HepG2 (cell line): ENCODE measurements around the gene RAET1L.

Experiments used
- BHLHE40 ChIP-seq: IDR thresholded peaks from 2 replicates; pipeline ENCODE4 v1.6.1; 2011; ENCODE audit warnings: low read length, improper control_type of control experiment
- CTCF ChIP-seq: sonication (generic); formaldehyde crosslinking; IDR thresholded peaks from 2 replicates; pipeline ENCODE4 v1.5.0; 2020; ENCODE audit warnings: mild to moderate bottlenecking, missing genetic modification reagents, moderate library complexity
- EP300 ChIP-seq, 3 experiments: sonication (generic) in 1 of 3; formaldehyde crosslinking in 1 of 3; IDR thresholded peaks; 2 replicates each; pipeline versions ENCODE4 v1.5.1 to v1.6.1; 2011 to 2020; ENCODE audit warnings: low read depth in 2 of 3, low read length in 2 of 3, borderline replicate concordance in 1 of 3, improper control_type of control experiment in 1 of 3, mild to moderate bottlenecking in 1 of 3, missing genetic modification reagents in 1 of 3, moderate library complexity in 1 of 3
- HMG20A ChIP-seq: IDR thresholded peaks from 2 replicates; pipeline ENCODE4 v1.6.1; 2016; ENCODE audit warnings: borderline replicate concordance
- IRF9 ChIP-seq: sonication (generic); formaldehyde crosslinking; IDR thresholded peaks from 2 replicates; pipeline ENCODE4 v1.8.0; 2022; ENCODE audit warnings: missing genetic modification reagents, mild to moderate bottlenecking, borderline replicate concordance
- MAFK ChIP-seq, 2 experiments: IDR thresholded peaks in 1 of 2; conservative IDR thresholded peaks in 1 of 2; 2 replicates each; pipeline ENCODE4 v1.6.1; 2011; ENCODE audit warnings: improper control_type of control experiment in 2 of 2, low read length in 2 of 2
- POLR2AphosphoS5 ChIP-seq: IDR thresholded peaks from 2 replicates; pipeline ENCODE4 v1.6.1; 2012; ENCODE audit warnings: low read depth, low read length

DNA sequence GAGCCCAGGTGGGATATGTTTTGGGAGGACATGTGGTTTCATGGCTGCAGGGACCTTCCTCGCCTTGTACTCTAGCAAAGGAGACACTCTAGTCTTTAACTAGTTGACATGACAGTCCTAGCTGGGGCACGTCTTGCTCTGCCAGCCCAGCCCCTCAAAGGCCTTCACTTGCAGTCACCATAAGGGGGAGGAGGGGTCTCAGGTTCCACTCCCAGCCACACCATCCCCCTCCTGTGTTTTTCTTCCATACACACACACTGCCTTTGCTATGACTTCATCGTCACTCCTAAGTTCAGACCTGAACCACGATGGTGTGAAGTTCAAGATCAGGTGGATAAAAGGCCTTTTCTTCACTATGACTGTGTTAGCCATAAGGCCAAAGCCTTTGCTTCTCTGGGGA lies 48.1 kb downstream of the RAET1L start:
- TF ChIP-seq CTCF (CRISPR knock-in tag) = no peak
- no peak for TF ChIP-seq MAFK (conservative IDR thresholded peaks at IDR 0.05 in 1 of 2, IDR thresholded peaks at IDR 0.05 in 1 of 2; ENCODE audit: low read length in 2 of 2)
- no peak for TF ChIP-seq IRF9 (CRISPR knock-in tag)
- TF ChIP-seq HMG20A (CRISPR knock-in tag) = no peak
- no peak for TF ChIP-seq EP300 (IDR thresholded peaks at IDR 0.05; ENCODE audit: low read depth in 2 of 2, low read length in 2 of 2)
- TF ChIP-seq EP300 (CRISPR knock-in tag; IDR thresholded peaks at IDR 0.05; ENCODE audit: borderline replicate concordance) = no peak
- no peak for TF ChIP-seq POLR2AphosphoS5
- no peak for TF ChIP-seq BHLHE40
